ENCODE data around the gene CAMK1D.

DNA sequence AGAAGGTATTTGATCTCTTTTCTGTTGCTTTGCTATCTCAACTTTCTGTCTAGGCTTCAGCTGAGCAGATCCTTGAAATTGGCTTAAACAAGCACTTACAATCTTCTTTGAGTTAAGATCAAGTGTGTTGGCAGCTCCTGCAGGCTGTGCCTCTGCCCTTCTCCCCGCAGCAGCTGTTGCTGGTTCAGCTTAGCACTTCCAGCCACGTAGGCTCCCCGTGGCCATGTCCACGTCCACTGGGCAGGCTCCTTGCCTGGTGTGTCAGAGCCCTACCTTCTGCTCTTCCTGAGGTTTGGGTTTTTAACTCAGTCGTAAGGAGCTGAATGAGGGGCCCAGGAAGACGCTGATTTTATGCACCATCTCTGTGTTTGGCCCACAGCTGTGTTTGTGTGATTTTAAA lies 47.2 kb downstream of the CAMK1D start:
- no peak for TF ChIP-seq POLR2A (IDR thresholded peaks at IDR 0.05)
- TF ChIP-seq EP300 (IDR thresholded peaks at IDR 0.05) = no peak
